Astrocyte of the cerebellum (primary cell): ENCODE measurements around the gene RBM23.

ENCODE experiments used
- DNase-seq: peaks from one replicate; pipeline ENCODE4 v3.0.0-alpha.2; 2011; ENCODE audit warnings: low read depth
- H3K4me3 ChIP-seq: 2 replicates; pipeline ENCODE4 v1.5.1; 2011; ENCODE audit warnings: mild to moderate bottlenecking, low read depth, low read length, moderate library complexity
- in situ Hi-C: cut with HindIII; loops from 2 replicates; pipeline ENCODE4 v1.10.0; 2017; ENCODE audit warnings: low sequenced_read_pairs
- TF ChIP-seq, protein P1 (sequence below): IDR thresholded peaks from 2 replicates; pipeline ENCODE4 v1.5.1; 2012; ENCODE audit warnings: low read length, low read depth, moderate library complexity, mild to moderate bottlenecking; ENCODE audit errors: missing control alignments

Gene RBM23

DNA sequence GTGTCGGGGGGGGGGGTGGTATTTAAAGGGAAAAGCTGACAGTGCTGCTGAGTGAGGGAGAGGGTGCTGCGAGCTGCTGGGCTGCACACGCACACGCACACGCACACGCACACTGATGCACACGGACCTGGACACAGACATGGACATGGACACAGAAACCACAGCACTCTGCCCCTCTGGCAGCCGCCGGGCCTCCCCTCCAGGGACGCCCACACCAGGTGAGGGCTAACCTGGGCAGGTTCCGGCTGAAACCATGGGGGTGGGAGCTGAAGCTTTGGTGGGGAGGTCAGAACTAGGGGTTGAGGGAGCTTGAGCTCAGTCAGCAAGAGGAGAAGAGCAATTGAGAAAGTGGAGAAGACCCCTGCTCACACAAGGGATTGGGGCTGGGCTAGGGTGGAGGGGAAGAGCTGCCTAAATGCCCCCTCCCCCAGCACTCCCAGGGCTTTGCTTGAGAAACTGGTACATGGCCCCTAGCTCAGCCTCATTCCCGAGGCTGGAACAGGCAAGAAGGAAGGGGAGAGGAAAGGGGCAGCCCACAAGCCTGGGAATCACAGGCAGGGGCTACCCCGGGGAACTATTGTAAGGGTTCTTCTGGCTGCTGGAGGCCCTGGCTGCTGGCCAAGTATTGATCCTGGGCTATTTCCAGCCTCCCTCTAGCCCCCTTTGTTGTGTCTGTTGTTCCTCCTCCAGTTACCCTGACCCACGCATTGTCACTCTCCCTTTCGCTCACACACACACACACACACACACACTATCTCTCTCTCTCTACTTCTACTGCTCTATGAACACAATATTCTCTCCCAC, 35.6 kb downstream of the RBM23 start, which contains the start of gene REM2:
REM2 (plus strand) TSS at position 50 of the 804 bp plus-strand sequence; CDS start at position 116, 66 bp downstream.
- in situ Hi-C loops, result no loop called here
- no peak for DNase-seq
- H3K4me3 ChIP-seq, result no peak within 1 kb of the TSS
- TF ChIP-seq, protein P1, sequence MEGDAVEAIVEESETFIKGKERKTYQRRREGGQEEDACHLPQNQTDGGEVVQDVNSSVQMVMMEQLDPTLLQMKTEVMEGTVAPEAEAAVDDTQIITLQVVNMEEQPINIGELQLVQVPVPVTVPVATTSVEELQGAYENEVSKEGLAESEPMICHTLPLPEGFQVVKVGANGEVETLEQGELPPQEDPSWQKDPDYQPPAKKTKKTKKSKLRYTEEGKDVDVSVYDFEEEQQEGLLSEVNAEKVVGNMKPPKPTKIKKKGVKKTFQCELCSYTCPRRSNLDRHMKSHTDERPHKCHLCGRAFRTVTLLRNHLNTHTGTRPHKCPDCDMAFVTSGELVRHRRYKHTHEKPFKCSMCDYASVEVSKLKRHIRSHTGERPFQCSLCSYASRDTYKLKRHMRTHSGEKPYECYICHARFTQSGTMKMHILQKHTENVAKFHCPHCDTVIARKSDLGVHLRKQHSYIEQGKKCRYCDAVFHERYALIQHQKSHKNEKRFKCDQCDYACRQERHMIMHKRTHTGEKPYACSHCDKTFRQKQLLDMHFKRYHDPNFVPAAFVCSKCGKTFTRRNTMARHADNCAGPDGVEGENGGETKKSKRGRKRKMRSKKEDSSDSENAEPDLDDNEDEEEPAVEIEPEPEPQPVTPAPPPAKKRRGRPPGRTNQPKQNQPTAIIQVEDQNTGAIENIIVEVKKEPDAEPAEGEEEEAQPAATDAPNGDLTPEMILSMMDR, result no peak

DNA sequence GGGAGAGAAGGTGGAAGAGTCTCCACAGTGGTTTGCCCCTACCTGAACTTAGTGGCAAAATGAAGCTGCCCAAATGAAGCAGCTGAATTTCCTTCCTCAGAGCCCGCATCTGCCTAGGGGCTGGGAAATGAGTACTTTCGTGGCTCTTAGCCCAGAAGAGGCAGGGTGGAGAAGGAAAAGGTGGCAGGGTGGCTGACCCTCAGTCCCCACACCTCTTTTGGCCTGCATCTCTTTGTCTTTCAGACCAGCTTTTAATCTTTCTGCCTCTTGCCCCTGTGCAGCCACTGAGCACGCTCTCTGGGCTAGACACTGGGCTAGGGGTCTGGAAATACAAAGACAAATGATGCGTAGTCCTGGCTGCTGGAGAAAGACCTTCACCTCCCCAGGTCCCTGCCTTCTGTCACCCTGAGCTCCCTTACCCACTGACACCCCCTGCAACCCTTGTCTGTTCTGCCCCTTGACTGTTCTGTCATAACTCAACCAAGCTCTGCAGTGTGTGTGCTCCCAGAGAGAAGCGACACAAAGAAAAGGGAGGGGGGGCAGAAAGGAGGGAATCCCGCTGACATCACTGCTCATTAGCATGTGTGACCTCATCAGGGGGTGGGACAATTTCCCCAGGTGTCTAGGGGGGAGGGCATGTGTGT, 36.3 kb downstream of the RBM23 start:
- H3K4me3 ChIP-seq, result no peak overlapping the region
- TF ChIP-seq, protein P1, result no peak
- DNase-seq, result no peak
- in situ Hi-C loops, result no loop called here

DNA sequence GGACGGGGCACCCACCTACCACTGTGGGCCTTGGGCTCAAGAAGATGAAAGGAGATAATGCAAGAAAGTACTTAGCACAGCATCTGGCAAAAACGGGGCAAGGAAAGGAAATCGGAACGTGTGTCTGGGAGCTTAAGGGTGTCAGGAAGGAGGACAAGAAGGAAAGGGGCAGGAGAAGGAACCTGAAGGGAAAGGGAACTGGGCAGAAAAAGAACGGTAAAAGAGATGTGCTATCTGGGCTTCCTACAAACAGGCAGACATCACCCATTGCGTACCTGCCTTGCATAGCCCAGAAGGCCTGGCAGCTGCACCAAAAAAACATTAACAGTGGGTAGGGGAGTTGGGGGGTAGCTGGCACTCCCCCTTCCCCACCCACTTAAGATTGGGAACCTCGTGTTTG, 36.9 kb downstream of the RBM23 start:
- TF ChIP-seq, protein P1, result no peak
- no peak overlapping the region for H3K4me3 ChIP-seq
- in situ Hi-C loops, result no loop called here
- DNase-seq, result no peak

DNA sequence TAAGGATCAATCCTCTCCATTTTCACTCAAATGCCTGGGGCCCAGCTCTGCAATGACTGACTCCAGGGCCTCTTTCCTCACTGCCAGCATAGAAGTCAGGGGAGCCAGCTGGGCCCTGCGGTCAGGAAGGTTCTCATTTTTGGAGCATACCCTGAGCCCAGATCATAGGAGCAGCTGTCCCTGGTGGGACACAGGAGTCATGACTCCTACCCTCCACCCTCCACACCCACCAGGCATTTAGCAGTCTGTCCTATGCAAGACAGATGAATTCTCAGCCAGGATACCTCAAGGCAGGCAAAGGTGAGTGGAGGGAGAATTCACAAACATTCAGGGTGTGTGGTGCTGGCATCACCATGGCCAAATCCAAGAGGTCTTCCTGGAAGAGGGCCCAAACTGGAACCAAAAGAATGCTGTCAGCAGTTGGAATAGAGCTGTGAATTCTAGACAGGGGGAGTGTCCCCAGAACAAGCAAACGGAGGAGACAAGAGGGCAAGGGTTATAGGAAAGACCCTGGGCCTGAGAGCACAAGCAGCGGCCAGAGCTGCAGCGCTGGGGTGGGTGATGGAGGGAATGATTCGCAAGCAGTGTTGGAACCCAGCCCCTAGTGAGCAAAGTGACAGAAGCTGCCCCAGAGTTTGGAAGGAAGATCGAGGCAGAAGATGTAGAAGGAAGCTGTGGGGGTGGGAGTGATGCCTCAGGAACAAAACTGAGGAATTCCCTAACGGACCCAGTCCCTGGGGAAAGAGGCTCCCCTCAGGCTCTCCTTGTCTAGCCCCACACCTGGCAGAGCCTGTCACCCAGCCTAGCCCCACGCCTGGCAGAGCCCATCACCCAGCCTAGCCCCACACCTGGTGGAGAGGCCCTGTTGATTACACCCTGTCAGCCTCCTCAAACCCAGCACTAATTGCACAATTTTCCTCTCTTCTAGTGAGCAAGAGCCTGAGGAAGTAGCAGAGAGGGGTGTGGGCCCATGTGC, 40.4 kb downstream of the RBM23 start:
- in situ Hi-C loops, result no loop called here
- TF ChIP-seq, protein P1, result no peak
- H3K4me3 ChIP-seq, result no peak overlapping the region
- no peak for DNase-seq

DNA sequence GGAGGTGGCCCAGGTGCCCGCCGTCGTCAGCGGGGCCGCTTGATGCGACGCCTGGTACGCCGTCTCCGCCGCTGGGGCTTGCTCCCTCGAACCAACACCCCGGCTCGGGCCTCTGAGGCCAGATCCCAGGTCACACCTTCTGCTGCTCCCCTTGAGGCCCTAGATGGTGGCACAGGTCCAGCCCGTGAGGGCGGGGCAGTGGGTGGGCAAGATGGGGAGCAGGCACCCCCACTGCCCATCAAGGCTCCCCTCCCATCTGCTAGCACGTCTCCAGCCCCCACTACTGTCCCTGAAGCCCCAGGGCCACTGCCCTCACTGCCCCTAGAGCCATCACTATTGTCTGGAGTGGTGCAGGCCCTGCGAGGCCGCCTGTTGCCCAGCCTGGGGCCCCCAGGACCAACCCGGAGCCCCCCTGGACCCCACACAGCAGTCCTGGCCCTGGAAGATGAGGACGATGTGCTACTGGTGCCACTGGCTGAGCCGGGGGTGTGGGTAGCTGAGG, 41.9 kb downstream of the RBM23 start:
- DNase-seq, result no peak
- TF ChIP-seq, protein P1, result no peak
- in situ Hi-C loops, result no loop called here
- no peak overlapping the region for H3K4me3 ChIP-seq
